Thoracic aorta (tissue), 2 donors: ENCODE data around the gene CNBD2. TPM values are rescaled to one million over a fixed set of nuclear protein-coding genes. Genes with fewer than 3 reads are reported as not detected.
"Not testable (repeated sequence)": the region's sequence is repeated elsewhere in the genome, so short reads cannot be mapped to it uniquely, and the experiment has no call there.

Experiments
- ATAC-seq: fragments of 150-250 bp; one replicate; pipeline ENCODE4 v1.8.0; 2017; ENCODE audit warnings: low read depth; ENCODE audit not compliant: insufficient number of reproducible peaks, low FRiP score
- DNase-seq: peaks from one replicate; pipeline ENCODE4 v3.0.0-alpha.2; 2020; ENCODE audit warnings: low spot score
- H3K27ac ChIP-seq, 2 donors: fragments of 200-600 bp; sonication (generic); 1 replicate in 1 of 2; 2 replicates in 1 of 2; pipeline ENCODE4 v1.5.1; 2016; ENCODE audit warnings: mild to moderate bottlenecking in 2 of 2, moderate library complexity in 2 of 2
- H3K27me3 ChIP-seq: fragments of 200-600 bp; sonication (generic); replicated peaks from 2 replicates; pipeline ENCODE4 v1.6.0; 2016; ENCODE audit warnings: mild to moderate bottlenecking; ENCODE audit not compliant: insufficient read depth
- H3K36me3 ChIP-seq: fragments of 200-600 bp; sonication (generic); one replicate; pipeline ENCODE4 v1.5.1; 2016
- H3K4me1 ChIP-seq, 2 donors: fragments of 200-600 bp; sonication (generic); 1 replicate in 1 of 2; 2 replicates in 1 of 2; pipeline versions ENCODE4 v1.5.1 to v1.6.0; 2016; ENCODE audit warnings: low read depth in 2 of 2, mild to moderate bottlenecking in 1 of 2; ENCODE audit not compliant: control insufficient read depth in 1 of 2
- H3K4me3 ChIP-seq: fragments of 200-600 bp; sonication (generic); 2 replicates; pipeline ENCODE4 v1.5.1; 2016; ENCODE audit warnings: mild to moderate bottlenecking
- H3K9me3 ChIP-seq: fragments of 200-600 bp; sonication (generic); 2 replicates; pipeline ENCODE4 v1.5.1; 2016
- total RNA-seq, 2 donors: library from RNA; depleted of rRNA; stranded (reverse); fragments of >200 nt; gene quantifications; one replicate each; pipeline versions ENCODE4 v1.1.0 to v1.2.3, GENCODE V29; 2016
- TF ChIP-seq, protein P1 (sequence below): fragments of 200-600 bp; sonication (generic); IDR thresholded peaks from one replicate; pipeline ENCODE4 v1.5.1; 2019; ENCODE audit warnings: antibody characterized with exemption

Gene CNBD2
- total RNA-seq, 2 donors from 2014 or later, result 1.2 to 2.6 TPM

DNA sequence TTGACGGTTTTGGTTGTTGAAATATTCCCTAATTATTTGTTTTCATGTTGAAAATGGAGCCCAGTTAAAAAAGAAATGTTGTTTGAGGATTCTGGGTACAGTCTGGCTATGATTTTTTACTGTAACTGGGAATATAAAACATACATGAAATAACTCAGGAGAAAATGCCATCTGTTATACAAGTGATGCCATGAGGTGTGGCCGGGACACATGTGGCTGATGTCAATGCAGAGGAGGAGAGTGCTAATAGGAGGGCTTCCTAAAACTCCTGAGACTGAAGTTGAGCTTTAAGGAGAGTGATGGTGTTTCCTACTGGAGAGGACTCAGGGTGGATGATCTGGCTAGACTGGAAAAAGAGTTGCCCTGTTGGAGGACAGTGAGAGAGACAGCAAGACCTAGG, 26.8 kb upstream of the CNBD2 start:
- TF ChIP-seq, protein P1, sequence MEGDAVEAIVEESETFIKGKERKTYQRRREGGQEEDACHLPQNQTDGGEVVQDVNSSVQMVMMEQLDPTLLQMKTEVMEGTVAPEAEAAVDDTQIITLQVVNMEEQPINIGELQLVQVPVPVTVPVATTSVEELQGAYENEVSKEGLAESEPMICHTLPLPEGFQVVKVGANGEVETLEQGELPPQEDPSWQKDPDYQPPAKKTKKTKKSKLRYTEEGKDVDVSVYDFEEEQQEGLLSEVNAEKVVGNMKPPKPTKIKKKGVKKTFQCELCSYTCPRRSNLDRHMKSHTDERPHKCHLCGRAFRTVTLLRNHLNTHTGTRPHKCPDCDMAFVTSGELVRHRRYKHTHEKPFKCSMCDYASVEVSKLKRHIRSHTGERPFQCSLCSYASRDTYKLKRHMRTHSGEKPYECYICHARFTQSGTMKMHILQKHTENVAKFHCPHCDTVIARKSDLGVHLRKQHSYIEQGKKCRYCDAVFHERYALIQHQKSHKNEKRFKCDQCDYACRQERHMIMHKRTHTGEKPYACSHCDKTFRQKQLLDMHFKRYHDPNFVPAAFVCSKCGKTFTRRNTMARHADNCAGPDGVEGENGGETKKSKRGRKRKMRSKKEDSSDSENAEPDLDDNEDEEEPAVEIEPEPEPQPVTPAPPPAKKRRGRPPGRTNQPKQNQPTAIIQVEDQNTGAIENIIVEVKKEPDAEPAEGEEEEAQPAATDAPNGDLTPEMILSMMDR, result no peak
- Histone ChIP-seq H3K36me3 (peaks cover 25% of the 10 kb centered on the region), H3K4me1 (peaks cover 0 to 4% of the 10 kb centered on the region in 2 donors)

DNA sequence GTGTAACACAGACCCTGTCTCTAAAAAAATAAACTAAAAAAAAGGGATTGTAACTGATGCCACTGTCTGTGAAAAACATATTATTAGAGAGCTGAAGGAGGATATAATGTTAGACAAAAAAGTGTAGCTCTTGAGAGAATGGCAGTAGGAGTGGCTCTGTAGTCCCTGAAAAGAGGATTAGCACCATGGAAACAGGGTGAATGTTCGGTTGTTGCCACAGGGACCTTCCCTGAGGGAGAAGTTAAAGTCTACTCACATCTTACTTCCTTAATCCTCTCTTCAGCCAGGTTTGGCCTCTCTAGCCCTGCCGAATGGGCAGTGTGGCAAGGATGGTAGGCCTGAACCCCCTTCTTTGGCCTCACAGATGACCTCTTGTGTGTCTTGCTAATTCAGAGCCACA, 26.1 kb upstream of the CNBD2 start:
- no peak for DNase-seq
- no peak for ATAC-seq
- H3K4me1 ChIP-seq, result peaks cover 0 to 7% of the 10 kb centered on the region in 2 donors
- H3K9me3 ChIP-seq, result no peaks in the 10 kb centered on the region
- TF ChIP-seq, protein P1, result no peak
- H3K27me3 ChIP-seq, result no peaks in the 10 kb centered on the region
- H3K36me3 ChIP-seq, result peaks cover 25% of the 10 kb centered on the region
- H3K4me3 ChIP-seq, result no peak overlapping the region
- H3K27ac ChIP-seq, result no peak overlapping the region

More for the DNA sequence above, 26.8 kb upstream of the CNBD2 start:
- Histone ChIP-seq H3K27ac (no peak overlapping the region), H3K4me3 (no peak overlapping the region), H3K9me3 (no peaks in the 10 kb centered on the region), H3K27me3 (no peaks in the 10 kb centered on the region)
- DNase-seq (no peak), ATAC-seq (no peak)

DNA sequence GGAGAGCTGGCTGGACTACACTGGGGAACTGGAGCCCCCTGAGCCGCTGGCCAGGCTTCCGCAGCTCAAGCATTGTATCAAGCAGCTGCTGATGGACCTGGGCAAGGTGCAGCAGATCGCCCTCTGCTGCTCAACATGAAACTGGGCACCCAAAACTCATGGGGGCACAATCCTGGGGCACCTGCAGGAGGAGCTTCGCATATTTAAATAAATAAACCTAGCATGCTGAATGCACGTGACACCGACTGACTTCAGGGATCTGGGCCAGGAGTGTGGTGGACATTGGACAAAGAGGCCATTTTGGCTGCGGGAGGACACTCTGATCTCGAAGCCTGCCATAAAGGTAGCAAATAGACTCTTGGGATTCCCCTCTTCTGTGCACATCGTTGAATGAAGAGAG, 20.9 kb upstream of the CNBD2 start:
- Histone ChIP-seq H3K4me3 (no peak overlapping the region), H3K27me3 (no peaks in the 10 kb centered on the region), H3K9me3 (no peaks in the 10 kb centered on the region), H3K4me1 (peaks cover 6 to 29% of the 10 kb centered on the region in 2 donors), H3K27ac (peak overlapping the region in 1 of 2 donors; percentile 65), H3K36me3 (peaks cover 9% of the 10 kb centered on the region)
- DNase-seq, result no peak
- ATAC-seq, result no peak
- TF ChIP-seq, protein P1, result no peak

DNA sequence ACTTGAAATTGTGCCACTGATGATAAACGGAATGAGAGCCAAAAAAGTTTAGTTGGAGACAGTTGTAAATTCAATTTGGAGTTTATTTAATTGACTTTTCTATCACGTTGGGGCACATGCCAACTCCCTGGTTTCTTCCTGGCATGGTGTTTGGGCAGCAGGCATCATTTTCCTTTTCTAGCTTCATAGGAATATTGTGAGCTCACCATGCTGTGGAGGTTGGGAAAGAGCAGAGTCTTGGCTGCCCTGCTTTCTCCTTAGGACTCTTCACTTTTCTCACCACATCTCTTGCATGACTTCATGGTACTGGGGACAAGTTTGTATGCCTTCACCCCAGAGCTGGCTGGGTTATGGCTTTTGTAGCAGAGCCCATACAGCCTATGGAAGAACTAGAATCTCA, 20.5 kb upstream of the CNBD2 start:
- peaks cover 9% of the 10 kb centered on the region for H3K36me3 ChIP-seq
- peaks cover 10 to 33% of the 10 kb centered on the region in 2 donors for H3K4me1 ChIP-seq
- no peaks in the 10 kb centered on the region for H3K27me3 ChIP-seq
- peak overlapping the region in 1 of 2 donors; percentile 75 for H3K27ac ChIP-seq
- no peak overlapping the region for H3K4me3 ChIP-seq
- no peak for ATAC-seq
- peak; percentile 14 for DNase-seq
- H3K9me3 ChIP-seq, result no peaks in the 10 kb centered on the region
- TF ChIP-seq, protein P1, result no peak

DNA sequence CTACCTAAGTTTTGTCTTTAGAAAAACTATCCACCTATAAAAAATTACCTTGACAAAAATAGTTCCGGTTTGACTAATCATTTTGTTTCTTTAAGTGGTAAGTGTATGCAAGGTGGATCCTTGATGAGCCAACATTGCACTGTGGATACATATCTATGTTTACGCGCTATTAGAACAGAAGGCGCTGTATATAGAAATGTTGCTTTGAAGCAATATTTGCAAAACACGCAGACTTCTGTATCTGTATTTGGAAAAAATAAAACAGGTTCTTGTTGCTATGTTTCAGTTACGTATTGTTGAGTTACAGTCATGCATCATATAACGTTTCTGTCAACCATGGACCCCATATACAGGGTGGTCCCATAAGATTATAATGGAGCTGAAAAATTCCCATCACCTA, 18.3 kb upstream of the CNBD2 start:
- TF ChIP-seq, protein P1, result no peak
- peaks cover 14 to 39% of the 10 kb centered on the region in 2 donors for H3K4me1 ChIP-seq

DNA sequence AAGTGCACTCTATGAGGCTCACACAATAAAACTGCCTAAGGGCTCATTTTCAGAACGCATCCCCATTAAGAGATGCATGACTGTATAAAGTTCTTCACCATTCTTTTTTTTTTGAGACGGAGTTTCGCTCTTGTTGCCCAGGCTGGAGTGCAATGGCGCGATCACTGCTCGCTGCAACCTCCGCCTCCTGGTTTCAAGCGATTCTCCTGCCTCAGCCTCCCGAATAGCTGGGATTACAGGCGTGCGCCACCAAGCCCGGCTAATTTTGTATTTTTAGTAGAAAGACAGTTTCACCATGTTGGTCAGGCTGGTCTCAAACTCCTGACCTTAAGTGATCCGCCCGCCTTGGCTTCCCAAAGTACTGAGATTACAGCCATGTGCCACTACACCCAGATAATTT, 16.3 kb upstream of the CNBD2 start:
- H3K27ac ChIP-seq, ATAC-seq, H3K36me3 ChIP-seq, DNase-seq, H3K4me3 ChIP-seq, H3K27me3 ChIP-seq, H3K9me3 ChIP-seq: not testable (repeated sequence)
- peaks cover 18 to 44% of the 10 kb centered on the region in 2 donors for H3K4me1 ChIP-seq

More for the DNA sequence above, 18.3 kb upstream of the CNBD2 start:
- Histone ChIP-seq H3K27me3 (no peaks in the 10 kb centered on the region), H3K4me3 (no peak overlapping the region), H3K36me3 (peaks cover 4% of the 10 kb centered on the region), H3K27ac (no peak overlapping the region), H3K9me3 (no peaks in the 10 kb centered on the region)
- ATAC-seq (no peak), DNase-seq (no peak)
